ENCODE results near the gene ACP2.

GRCh38 chr11:47272706-47273105 lies 24.1 kb upstream of the ACP2 start:
- TF ChIP-seq, protein P1, sequence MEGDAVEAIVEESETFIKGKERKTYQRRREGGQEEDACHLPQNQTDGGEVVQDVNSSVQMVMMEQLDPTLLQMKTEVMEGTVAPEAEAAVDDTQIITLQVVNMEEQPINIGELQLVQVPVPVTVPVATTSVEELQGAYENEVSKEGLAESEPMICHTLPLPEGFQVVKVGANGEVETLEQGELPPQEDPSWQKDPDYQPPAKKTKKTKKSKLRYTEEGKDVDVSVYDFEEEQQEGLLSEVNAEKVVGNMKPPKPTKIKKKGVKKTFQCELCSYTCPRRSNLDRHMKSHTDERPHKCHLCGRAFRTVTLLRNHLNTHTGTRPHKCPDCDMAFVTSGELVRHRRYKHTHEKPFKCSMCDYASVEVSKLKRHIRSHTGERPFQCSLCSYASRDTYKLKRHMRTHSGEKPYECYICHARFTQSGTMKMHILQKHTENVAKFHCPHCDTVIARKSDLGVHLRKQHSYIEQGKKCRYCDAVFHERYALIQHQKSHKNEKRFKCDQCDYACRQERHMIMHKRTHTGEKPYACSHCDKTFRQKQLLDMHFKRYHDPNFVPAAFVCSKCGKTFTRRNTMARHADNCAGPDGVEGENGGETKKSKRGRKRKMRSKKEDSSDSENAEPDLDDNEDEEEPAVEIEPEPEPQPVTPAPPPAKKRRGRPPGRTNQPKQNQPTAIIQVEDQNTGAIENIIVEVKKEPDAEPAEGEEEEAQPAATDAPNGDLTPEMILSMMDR (IDR thresholded peaks at IDR 0.05) = no peak
- no peak for TF ChIP-seq POLR2A (IDR thresholded peaks at IDR 0.05)
